ENCODE data around the gene CCDC146.

Gene CCDC146

DNA sequence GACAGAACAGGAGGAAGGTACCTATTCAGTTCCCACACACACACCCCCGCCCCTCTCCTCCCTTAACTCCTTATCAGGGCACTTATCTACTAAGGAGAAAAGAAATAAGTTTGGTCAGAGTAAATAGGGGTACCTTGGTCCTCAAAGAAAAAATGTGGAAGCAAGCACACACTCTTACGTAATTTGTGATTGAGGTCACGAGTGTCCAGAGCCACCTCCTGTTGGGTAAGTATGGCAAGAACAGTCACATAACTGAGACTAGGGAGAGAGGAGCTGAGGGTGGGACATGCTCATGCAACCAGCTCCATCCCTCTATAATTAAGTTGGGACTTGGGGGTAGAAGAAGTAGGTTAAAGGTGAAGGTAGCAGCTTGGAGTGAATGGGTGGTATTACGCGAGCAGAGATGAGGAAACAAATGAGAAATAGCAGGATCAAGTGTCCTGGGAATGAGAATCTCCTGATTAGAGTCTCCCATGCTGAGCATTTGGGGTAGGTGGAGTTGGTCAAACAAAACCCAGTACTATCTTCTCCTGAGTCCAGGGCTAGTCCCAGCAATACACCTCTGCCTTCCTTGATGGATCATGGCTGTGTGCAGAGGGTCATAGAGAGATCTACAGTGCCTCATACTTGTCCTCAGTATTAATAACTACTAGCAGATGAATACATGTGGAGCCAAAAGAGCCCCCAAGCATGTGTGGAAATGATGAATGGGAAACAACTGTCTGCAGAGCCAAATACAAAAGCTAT lies 216.6 kb downstream of the CCDC146 start:
- no peak for DNase-seq (ENCODE audit: low spot score)
- in situ Hi-C loops (cut with MboI; ENCODE audit: low sequenced_read_pairs, unreplicated experiment), result no loop called here

DNA sequence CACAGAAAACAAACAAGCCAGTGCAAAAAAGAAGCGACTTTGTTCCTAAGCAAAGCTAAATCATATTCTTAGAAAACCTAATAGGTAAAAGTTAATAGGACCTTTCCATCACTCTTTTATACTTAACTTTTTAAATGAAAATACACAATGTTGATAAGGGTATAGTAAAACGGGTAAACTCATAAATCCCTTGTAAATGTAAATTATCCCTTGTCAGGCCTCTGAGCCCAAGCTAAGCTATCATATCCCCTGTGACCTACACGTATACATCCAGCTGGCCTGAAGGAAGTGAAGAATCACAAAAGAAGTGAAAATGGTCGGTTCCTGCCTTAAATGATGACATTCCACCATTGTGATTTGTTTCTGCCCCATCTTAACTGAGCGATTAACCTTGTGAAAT lies 217.3 kb downstream of the CCDC146 start:
- in situ Hi-C loops (cut with MboI; ENCODE audit: low sequenced_read_pairs, unreplicated experiment), result no loop called here
- DNase-seq (ENCODE audit: low spot score), result no peak
- TF ChIP-seq CTCF (IDR thresholded peaks at IDR 0.05; ENCODE audit: borderline replicate concordance, control extremely low read depth, extremely low read depth, insufficient read depth, missing control alignments), result no peak

More for the DNA sequence above, 216.6 kb downstream of the CCDC146 start:
- no peak for TF ChIP-seq CTCF (IDR thresholded peaks at IDR 0.05; ENCODE audit: borderline replicate concordance, control extremely low read depth, extremely low read depth, insufficient read depth, missing control alignments)

Measured in GM13976 (cell line).